Choroid plexus epithelial cell (primary cell): ENCODE data around the gene AGR2.

ENCODE experiments used
- DNase-seq: peaks from one replicate; pipeline ENCODE4 v3.0.0-alpha.2; 2010; ENCODE audit warnings: low read depth
- H3K4me3 ChIP-seq: 2 replicates; pipeline ENCODE4 v1.5.1; 2011; ENCODE audit warnings: low read depth, mild to moderate bottlenecking, control low read depth, low read length, moderate library complexity
- TF ChIP-seq, protein P1 (sequence below): conservative IDR thresholded peaks from 2 replicates; pipeline ENCODE4 v1.5.1; 2011; ENCODE audit warnings: low read depth, mild to moderate bottlenecking, control low read depth, inconsistent platforms, low read length, moderate library complexity

Gene AGR2

GRCh38 chr7:16758036-16758435, 46.8 kb downstream of the AGR2 start:
- TF ChIP-seq, protein P1, sequence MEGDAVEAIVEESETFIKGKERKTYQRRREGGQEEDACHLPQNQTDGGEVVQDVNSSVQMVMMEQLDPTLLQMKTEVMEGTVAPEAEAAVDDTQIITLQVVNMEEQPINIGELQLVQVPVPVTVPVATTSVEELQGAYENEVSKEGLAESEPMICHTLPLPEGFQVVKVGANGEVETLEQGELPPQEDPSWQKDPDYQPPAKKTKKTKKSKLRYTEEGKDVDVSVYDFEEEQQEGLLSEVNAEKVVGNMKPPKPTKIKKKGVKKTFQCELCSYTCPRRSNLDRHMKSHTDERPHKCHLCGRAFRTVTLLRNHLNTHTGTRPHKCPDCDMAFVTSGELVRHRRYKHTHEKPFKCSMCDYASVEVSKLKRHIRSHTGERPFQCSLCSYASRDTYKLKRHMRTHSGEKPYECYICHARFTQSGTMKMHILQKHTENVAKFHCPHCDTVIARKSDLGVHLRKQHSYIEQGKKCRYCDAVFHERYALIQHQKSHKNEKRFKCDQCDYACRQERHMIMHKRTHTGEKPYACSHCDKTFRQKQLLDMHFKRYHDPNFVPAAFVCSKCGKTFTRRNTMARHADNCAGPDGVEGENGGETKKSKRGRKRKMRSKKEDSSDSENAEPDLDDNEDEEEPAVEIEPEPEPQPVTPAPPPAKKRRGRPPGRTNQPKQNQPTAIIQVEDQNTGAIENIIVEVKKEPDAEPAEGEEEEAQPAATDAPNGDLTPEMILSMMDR: no peak
- DNase-seq: no peak
- no peak overlapping the region for H3K4me3 ChIP-seq

DNA sequence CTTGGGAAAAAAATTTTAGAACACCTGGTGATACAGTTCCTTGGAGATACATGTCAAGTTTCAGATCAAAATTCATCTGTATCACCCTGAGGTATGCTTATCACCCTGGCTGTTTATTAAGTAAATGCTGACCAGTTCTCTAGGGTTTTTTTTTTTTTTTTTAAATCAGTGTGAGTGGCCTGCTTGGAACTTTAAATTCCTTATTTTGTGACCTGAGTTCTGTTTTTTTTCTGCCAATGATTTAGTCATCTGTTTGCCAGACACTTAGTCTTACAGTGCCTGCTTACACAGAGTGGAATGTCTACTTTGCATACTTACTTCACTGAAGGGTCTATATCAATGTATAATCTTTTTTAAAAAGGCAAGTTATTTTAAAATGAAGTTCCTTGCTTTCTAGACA, 49.4 kb downstream of the AGR2 start:
- DNase-seq: no peak
- TF ChIP-seq, protein P1: no peak
- no peak overlapping the region for H3K4me3 ChIP-seq

DNA sequence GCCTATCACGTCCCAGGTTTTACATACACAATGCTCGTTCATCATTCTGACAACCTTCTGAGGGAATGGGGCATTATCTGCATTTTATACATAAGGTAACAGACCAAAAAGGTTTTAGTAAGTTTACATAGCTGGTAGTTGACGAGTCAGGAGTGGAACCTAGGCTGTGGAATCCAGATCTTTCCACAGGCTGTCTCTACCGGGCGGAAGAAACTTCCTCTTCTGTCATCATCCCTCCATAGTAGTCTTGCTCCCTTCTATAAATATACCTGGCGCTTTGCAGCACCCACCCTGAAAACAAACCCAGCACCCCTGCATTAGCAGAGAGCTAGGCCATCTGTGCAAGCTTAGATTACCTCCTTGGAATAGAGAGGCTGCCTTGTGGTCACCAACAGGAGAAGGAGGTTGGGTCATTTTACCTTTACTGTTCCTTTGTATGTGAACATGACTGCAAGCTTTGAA, 49.9 kb downstream of the AGR2 start:
- TF ChIP-seq, protein P1: no peak
- H3K4me3 ChIP-seq: no peak overlapping the region
- no peak for DNase-seq

GRCh38 chr7:16753932-16754855, 50.6 kb downstream of the AGR2 start:
- peak overlapping the region; percentile 80 for H3K4me3 ChIP-seq
- TF ChIP-seq, protein P1: no peak
- no peak for DNase-seq

DNA sequence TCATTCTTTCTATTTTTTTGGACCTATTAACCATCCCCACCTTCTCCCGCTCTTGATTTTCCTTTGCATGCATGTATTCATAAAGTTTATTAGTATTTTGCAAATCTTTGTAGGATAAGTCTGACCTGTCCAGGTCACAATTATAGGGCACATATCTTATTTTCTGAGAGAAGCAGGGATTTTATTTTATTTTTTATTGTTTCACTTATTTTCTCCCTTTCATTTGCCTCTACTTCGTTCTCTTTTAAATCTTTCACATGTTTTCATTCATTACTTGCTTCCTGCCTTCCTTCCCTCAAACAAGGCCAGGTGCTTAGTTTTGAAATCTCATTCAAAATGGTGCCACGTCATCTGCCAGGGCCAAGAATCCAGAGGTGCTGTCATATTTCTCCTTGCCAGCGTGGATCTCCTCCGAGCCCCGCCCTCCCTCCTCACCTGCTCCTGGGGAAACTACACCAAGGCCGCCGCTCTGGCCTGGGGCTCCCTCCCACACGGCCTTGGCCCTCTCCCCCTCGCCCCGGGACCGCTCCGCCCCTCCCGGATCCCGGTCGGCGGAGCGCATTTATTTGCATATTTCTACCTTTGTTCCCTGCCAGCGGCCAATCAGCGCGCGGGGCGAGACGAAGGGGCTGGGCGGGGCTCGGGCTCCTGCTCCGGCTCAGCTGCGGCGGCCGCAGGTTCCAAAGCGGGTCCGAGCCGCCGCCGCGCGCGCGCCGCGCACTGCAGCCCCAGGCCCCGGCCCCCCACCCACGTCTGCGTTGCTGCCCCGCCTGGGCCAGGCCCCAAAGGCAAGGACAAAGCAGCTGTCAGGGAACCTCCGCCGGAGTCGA, 51.5 kb downstream of the AGR2 start, which contains the start of gene TSPAN13:
TSS of gene TSPAN13 (plus strand) at position 654 of the 830 bp plus-strand sequence. CDS start 213 bp downstream, outside the sequence.
- DNase-seq: peak; percentile 59
- H3K4me3 ChIP-seq: peak within 1 kb of the TSS; percentile 80
- TF ChIP-seq, protein P1: no peak

- DNase-seq: no peak
- TF ChIP-seq, protein P1: no peak
- H3K4me3 ChIP-seq: no peak overlapping the region
Measured at GRCh38 chr7:16747102-16747501, 57.7 kb downstream of the AGR2 start.
